NCI-H2171 (cell line): ENCODE data around the gene ATXN1.

Experiments
- DNase-seq: peaks from one replicate; lab custom pipeline; 2025; lab: John Stamatoyannopoulos, UW

ATXN1 gene

DNA sequence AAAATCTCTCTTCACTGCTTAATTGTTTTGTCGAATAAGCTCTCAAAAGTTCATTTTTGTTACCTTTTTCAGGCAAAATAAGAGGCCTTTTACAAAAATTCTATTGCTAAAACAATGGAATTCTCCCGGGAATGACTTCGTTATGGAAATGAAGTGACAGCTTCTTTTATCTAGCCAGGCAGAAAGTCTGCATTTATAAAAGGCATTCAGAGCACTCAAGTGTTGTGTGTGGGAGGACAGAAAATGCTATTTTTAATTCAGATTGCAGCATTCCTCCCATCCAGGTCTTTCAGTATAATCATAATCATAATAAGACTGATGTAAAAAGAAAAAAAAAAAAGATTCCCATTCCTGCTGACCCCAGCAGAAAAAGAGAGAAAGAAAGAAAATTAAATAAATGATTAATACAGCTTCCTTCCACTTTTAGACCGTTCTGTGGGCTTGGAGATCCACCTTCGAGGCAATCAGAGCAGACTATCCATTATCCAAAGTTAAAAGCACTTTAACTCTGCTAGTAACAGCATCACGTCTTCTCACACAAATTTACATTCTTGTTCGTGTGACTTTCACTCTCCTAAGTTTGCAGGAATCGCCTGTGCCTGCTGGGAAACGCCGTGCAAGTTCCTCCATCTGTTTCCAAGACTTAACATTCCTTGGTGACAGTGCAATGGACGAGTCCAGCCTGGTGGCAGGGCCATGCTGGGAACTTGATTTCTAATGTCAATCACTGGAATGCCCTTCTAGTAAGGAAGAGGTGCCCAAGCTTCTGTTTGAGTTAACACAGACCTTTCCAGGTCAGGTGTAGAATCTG, 264.1 kb downstream of the ATXN1 start:
- DNase-seq, result no peak

- no peak for DNase-seq
These were observed 265.1 kb downstream of the ATXN1 start for GRCh38 chr6:16496210-16496609.

DNA sequence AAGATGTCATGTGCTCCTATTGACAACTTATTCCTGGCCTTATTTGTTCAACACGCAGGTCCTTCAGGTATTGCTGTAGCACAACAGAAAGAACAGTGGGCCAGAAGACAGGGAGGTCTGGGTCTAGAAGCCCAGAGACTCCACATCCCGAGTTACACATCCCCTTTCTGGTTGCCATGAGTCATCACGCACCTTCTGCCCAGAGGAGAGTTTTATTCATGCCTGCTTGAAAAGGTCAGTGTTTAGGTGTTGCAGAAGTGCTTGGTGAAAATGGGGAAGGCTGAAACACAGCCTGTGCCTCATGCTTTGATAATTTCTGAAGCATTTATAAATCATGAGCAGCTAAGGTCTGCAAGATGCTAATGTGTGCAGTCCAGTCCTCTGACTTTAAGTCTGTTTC, 266.5 kb downstream of the ATXN1 start:
- DNase-seq, result no peak

- DNase-seq, result no peak
These were observed 267.5 kb downstream of the ATXN1 start for GRCh38 chr6:16493802-16494201.

DNA sequence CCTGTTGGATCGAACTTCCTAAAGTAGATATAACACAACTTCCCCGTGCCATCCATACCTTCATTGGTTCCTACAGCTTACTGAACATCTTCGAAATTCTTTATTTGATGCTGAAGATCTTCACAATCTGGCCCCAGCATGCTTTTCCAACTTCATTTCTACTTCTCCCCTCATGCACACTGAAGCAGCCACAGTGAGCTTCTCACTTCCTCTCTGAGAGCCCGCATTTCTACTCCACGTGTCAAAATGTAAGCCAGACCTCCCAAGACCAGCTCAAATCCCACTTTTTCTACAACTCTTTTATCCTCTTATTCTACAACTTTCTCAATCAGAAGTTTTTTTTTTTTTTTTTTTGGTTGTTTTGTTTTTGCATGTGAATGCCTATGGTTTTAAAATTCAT, 268.1 kb downstream of the ATXN1 start:
- DNase-seq, result no peak

DNA sequence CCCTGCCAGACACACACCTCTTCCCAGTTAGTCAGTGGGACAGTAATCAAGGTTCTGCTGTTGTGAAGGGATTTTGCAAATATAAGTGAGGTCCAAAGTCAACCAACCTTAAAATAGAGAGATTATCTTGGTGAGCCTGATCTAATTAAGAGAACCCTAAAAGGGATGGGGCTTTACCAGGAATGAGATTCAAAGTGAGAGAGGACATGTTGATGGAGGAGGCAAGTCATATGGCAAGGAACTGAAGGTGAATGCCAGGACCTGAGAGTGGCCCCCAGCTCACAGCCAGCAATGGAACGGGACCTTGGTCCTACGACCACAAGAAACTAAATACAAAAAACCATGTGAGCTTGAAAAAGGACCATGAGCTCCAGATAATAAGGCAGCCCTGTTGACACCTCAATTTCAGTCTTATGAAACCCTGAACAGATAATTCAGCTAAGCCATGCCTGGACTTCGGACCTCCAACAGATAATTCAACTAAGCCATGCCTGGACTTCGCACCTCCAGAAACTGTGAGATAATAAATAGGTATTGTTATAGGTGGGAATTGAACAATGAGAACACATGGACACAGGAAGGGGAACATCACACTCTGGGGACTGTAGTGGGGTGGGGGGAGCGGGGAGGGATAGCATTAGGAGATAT, 269.5 kb downstream of the ATXN1 start:
- no peak for DNase-seq

GRCh38 chr6:16490616-16491015, 270.6 kb downstream of the ATXN1 start:
- no peak for DNase-seq

DNA sequence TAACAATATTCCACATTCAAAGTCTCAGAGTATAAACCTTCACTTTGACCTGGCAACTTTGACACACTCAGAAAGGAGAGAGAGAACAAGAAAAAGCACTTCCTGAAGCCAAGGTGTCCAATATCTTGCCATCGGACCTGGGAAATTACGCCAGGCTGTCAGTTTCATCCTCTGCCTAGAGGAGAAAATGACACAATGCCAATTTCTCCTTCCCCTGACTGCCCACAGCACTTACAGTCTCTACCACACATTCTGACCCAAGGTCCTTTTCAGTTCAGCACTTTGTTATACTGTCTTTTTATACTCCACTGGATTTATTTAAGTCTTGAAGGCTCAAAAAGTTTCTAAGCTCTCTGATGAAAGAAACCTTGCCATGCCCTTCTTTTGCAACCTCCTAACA, 272.4 kb downstream of the ATXN1 start:
- no peak for DNase-seq

- DNase-seq, result no peak
These were observed 273.1 kb downstream of the ATXN1 start for GRCh38 chr6:16487996-16488674.

DNA sequence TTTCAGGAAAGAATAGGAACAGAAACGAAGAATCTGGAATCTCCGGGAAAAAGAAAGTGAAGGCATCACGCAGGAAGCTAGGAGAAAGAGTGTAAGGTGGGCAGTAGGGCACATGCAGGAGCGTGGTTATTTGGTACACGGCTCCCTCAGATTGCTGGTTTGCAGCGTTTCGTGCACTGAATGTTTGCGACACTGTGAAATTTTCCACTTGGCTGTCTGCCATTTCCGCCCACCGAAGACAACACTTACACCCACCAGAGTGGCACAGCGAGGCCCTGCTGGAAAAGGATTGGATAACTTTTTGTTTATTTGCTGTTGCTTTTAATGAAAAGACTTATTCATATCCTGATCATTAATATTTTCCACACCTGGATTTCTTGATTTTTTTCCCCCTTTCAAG, 274.6 kb downstream of the ATXN1 start:
- DNase-seq, result no peak

GRCh38 chr6:16483315-16483875, 277.9 kb downstream of the ATXN1 start:
- DNase-seq, result no peak

- DNase-seq, result no peak
These were observed 278.5 kb downstream of the ATXN1 start for GRCh38 chr6:16482702-16483314.

GRCh38 chr6:16481697-16482399, 279.4 kb downstream of the ATXN1 start:
- DNase-seq, result no peak

DNA sequence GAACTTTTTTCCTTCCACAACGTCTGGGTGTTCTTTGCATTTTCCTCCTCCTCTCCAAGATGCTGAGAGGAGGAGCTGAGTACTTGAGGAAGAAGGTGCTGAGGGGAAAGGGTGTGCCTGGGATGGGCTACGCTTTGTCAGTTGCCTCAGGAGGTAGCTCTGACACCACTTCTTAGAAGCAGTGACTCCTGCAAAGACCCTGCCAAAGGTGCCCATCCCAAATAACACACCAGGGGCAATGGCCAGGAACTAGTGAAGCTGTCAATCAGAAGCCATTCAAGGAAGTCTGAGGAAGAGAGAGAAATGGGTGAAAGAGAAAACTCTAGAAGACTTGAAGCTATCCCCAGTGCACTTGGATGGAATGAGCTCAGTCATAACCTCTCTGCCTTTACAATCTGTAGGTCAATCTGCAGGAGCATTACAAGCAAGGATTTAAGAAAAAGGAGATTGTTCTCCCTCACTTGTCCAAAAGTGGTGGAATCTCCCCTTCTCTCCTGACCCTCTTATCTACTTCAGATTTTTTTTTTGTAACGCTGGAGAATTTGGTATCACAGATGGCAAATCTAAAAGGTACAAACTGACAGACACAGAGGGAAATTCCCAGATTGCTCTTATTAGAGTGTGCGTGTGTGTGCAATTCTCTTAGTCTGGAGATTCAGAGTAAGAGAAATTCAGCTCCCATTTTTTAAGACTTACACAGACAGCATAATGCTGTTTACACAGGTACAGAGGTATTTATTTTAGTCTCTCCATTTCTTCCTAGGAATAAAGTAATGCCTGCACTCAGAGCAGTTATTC, 280.3 kb downstream of the ATXN1 start:
- no peak for DNase-seq

GRCh38 chr6:16477367-16478149, 283.7 kb downstream of the ATXN1 start:
- no peak for DNase-seq

- DNase-seq, result no peak
These were observed 284.4 kb downstream of the ATXN1 start for GRCh38 chr6:16476861-16477260.

GRCh38 chr6:16475494-16475781, 285.8 kb downstream of the ATXN1 start:
- no peak for DNase-seq

DNA sequence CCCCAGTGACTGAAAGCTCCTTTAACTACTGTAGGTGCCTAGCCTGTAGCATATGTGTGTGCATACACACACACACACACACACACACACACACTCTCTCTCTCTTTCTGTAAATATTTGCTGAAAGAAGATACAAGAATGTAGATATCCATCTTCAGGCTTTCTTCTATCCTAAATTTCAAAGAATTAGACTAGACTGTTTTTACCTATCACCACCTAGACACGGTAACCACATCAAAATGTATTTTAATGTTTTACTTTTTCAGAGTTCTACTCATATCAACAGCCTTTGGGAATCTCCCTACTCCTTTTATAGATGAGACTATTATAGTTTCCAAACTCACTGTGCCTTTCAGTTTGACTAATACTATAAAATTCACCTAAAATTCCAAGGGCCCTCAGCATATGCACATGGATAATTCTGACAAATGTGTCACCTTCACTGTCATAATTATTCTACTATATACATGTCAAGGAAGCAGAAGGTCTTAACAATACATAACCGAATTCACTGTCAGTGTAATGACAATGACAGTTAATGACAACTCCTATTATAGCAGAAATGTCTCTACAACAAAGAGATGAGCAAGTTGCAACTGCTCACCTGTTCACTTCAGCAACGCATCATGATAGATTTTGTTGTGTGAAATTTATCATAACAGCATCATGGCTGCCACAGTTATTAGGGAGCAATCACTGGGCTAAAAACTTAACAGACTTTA, 286.3 kb downstream of the ATXN1 start:
- DNase-seq, result no peak

DNA sequence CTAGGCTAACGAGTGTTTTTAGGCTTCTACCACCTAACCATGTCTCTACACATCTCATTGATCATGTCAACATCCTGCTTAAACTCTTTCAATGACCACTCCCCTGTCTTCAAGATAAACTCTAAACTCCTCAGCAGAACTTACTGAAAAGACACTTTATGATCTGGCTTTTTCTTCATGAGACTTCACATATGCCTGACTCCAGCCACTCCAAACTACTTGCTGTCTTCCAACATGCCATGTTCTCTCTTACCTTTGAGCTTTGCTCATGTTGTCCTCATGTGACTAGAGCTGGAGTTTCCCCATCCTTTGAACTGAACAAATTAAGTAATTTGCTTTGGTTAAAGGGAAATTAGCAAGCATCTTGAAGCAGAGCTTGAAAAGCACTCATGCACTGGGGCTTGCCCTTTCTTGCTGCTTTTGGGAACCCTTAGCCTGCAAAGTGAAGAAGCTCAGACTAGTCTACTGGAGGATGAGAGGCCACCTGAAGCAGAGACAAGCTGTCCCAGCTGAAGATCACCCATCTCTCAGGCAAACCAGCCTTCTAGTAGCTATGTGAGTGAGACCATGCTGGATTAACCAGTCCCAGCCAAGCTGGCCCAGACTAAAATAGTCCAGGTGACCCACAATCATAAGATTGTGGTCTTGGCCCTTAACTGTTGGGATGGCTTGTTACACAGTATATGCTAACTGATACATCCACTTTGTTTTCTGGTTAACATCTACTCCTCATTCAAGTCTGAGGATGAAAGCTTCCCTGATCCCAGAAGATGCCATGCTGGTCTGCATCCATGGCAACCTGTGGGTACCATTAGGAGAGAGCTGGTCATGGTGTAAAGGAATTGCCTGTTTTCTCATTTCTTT, 287.1 kb downstream of the ATXN1 start:
- DNase-seq, result no peak
